ENCODE data around the gene SPATA2.

DNA sequence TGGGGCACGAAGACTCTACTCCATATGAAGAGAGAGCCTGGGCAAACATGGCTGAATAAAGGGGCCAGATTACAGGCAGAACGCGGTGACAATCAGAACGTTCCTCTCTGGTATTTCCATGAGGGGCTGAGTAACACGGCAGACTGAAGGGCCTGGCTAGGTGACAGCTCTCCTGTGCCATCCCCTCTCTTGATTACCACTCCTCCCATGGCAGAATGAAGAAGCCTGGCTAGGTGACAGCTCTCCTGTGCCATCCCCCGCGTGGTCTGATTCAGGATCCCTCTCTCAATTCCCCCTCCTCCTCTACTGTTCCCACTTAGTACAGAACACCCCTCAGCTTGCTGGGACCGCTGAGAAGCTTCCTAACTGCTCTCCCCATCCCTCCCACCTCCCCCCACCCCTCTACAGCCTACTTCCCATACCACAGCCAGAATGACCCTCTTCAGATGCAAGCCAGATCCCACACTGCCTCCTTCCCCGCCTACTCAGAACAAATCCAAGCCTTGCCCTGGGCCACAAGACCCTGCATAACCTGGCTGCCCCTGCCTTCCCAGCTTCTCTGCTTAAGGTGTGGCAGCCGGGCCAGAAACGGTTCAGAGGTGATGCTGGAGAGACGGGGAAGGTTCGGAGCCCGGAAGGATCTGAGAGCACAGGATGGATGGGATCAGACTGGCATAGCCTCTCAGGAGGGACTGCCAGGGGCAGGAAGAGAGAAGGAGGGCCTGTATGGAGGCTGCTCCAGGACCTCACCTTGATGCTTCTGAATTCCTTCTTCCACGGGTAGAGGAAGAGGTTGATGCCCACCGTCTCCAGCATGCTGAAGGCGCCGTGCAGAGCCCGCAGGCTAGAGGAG lies 7.7 kb downstream of the SPATA2 start:
- TF ChIP-seq, protein P1, sequence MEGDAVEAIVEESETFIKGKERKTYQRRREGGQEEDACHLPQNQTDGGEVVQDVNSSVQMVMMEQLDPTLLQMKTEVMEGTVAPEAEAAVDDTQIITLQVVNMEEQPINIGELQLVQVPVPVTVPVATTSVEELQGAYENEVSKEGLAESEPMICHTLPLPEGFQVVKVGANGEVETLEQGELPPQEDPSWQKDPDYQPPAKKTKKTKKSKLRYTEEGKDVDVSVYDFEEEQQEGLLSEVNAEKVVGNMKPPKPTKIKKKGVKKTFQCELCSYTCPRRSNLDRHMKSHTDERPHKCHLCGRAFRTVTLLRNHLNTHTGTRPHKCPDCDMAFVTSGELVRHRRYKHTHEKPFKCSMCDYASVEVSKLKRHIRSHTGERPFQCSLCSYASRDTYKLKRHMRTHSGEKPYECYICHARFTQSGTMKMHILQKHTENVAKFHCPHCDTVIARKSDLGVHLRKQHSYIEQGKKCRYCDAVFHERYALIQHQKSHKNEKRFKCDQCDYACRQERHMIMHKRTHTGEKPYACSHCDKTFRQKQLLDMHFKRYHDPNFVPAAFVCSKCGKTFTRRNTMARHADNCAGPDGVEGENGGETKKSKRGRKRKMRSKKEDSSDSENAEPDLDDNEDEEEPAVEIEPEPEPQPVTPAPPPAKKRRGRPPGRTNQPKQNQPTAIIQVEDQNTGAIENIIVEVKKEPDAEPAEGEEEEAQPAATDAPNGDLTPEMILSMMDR (IDR thresholded peaks at IDR 0.05) = no peak
- no peak for TF ChIP-seq ZFX (IDR thresholded peaks at IDR 0.05; ENCODE audit: borderline replicate concordance)
